OCI-LY7 (cell line): Measurements from ENCODE around the gene ERCC6.

Source experiments
- EZH2phosphoT487 ChIP-seq: fragments of 200-600 bp; sonication (generic); IDR thresholded peaks from 2 replicates; pipeline ENCODE4 v1.6.1; 2018; ENCODE audit warnings: low read depth, borderline replicate concordance, mild to moderate bottlenecking, mixed run types, antibody characterized with exemption, low read length, moderate library complexity, mixed read lengths
- TF ChIP-seq, protein P1 (sequence below): fragments of 200-600 bp; sonication (generic); conservative IDR thresholded peaks from 2 replicates; pipeline ENCODE4 v1.5.1; 2014; ENCODE audit warnings: mild to moderate bottlenecking, antibody characterized with exemption, low read length, moderate library complexity, mixed read lengths

DNA sequence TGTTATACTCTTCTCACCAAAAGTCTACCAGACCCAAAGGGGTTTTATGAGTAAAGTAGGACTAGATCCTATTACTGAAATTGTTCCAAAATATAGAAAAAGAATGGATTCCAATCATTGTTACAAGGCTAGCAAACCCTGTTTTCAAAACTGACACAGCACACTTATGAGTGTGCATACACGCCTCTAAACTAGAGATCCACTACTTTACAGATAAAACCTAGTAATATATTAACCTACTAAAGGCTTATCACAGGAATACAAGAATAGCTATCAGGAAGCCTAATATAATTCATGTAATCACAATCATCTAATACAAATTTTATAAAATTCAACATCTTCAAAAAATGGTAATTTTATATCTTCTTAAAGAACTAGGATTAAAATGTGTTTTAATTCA lies 52.2 kb downstream of the ERCC6 start:
- TF ChIP-seq, protein P1, sequence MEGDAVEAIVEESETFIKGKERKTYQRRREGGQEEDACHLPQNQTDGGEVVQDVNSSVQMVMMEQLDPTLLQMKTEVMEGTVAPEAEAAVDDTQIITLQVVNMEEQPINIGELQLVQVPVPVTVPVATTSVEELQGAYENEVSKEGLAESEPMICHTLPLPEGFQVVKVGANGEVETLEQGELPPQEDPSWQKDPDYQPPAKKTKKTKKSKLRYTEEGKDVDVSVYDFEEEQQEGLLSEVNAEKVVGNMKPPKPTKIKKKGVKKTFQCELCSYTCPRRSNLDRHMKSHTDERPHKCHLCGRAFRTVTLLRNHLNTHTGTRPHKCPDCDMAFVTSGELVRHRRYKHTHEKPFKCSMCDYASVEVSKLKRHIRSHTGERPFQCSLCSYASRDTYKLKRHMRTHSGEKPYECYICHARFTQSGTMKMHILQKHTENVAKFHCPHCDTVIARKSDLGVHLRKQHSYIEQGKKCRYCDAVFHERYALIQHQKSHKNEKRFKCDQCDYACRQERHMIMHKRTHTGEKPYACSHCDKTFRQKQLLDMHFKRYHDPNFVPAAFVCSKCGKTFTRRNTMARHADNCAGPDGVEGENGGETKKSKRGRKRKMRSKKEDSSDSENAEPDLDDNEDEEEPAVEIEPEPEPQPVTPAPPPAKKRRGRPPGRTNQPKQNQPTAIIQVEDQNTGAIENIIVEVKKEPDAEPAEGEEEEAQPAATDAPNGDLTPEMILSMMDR: no peak
- no peak for TF ChIP-seq EZH2phosphoT487
